HepG2 (cell line): Measurements from ENCODE around the gene MYOM1.

Experiments
- BHLHE40 ChIP-seq: IDR thresholded peaks from 2 replicates; pipeline ENCODE4 v1.6.1; 2011; ENCODE audit warnings: low read length, improper control_type of control experiment
- ETV5 ChIP-seq: IDR thresholded peaks from 2 replicates; pipeline ENCODE4 v1.6.1; 2018; ENCODE audit warnings: missing biosample characterization, missing genetic modification reagents, inconsistent platforms, borderline replicate concordance
- EZH2 ChIP-seq: conservative IDR thresholded peaks from 2 replicates; pipeline ENCODE4 v1.6.1; 2012; ENCODE audit warnings: mild to moderate bottlenecking, low read depth, low read length, moderate library complexity
- HNRNPLL ChIP-seq: fragments of 200-400 bp; formaldehyde crosslinking; IDR thresholded peaks from 2 replicates; pipeline ENCODE4 v1.6.1; 2017; ENCODE audit warnings: mild to moderate bottlenecking, low read depth, low read length; ENCODE audit not compliant: poor library complexity, severe bottlenecking
- HOXA7 ChIP-seq: sonication (generic); formaldehyde crosslinking; IDR thresholded peaks from 2 replicates; pipeline ENCODE4 v1.8.1; 2022; ENCODE audit warnings: mild to moderate bottlenecking, missing genetic modification reagents, moderate library complexity
- JUN ChIP-seq: sonication (generic); formaldehyde crosslinking; IDR thresholded peaks from 2 replicates; pipeline ENCODE4 v1.4.0; 2020; ENCODE audit warnings: mild to moderate bottlenecking, missing genetic modification reagents
- NCOA2 ChIP-seq: sonication (generic); formaldehyde crosslinking; IDR thresholded peaks from 2 replicates; pipeline ENCODE4 v1.8.0; 2022; ENCODE audit warnings: inconsistent platforms
- RFX1 ChIP-seq: fragments of 450-650 bp; IDR thresholded peaks from 2 replicates; pipeline ENCODE4 v1.6.1; 2017
- TBP ChIP-seq: sonication (generic); formaldehyde crosslinking; IDR thresholded peaks from 2 replicates; pipeline ENCODE4 v1.5.0; 2020; ENCODE audit warnings: missing genetic modification reagents
- TMF1 ChIP-seq: sonication (generic); formaldehyde crosslinking; IDR thresholded peaks from 2 replicates; pipeline ENCODE4 v1.8.1; 2022; ENCODE audit warnings: low read depth, missing genetic modification reagents
- ZNF256 ChIP-seq: sonication (generic); formaldehyde crosslinking; conservative IDR thresholded peaks from 2 replicates; pipeline ENCODE4 v1.4.0; 2020; ENCODE audit warnings: missing genetic modification reagents

DNA sequence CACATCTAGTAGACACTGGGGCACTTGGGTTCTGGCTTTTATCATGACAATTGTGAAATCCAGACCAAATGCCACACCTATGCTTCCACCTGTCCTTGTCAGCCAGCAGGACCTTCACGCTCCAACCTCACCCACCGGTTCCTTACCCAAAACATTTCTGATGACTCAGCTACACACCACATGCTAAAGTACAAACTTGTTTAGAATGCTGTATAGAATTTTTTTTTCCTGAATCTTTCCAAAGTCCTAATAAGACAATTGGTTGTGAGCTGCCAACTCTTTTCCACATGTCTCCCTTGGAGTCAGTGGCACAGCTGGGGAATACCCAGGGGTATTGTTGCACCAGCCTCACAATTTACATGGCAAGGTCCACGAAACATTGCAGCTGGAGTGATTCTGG lies 131.3 kb downstream of the MYOM1 start:
- TF ChIP-seq ZNF256 (CRISPR knock-in tag) (no peak), NCOA2 (CRISPR knock-in tag) (no peak), JUN (CRISPR knock-in tag) (no peak), EZH2 (no peak), ETV5 (CRISPR knock-in tag) (no peak), HNRNPLL (no peak), BHLHE40 (no peak), TMF1 (CRISPR knock-in tag) (no peak), RFX1 (no peak), TBP (CRISPR knock-in tag) (no peak), HOXA7 (CRISPR knock-in tag) (no peak)
